A673 (cell line): ENCODE measurements around the gene RAD23A. TPM values are rescaled to one million over a fixed set of nuclear protein-coding genes. Genes with fewer than 3 reads are reported as not detected.

Experiments
- BruUV-seq: library from RNA; stranded (reverse); fragments of 400-500 nt; replicated peaks from 2 replicates; lab custom pipeline; 2021; lab: Mats Ljungman, UMichigan
- CTCF ChIA-PET: fragments of 300-600 bp; sonication (Branson Sonifier 250); formaldehyde crosslinking; loops from one replicate; lab custom pipeline; 2022; ENCODE audit warnings: antibody characterized with exemption; lab: Charles Lee
- POLR2A ChIA-PET: fragments of 300-600 bp; sonication (Branson Sonifier 250); formaldehyde crosslinking; loops from one replicate; lab custom pipeline; 2022; ENCODE audit warnings: antibody characterized with exemption; ENCODE audit not compliant: low non-redundant PET; lab: Charles Lee
- DNase-seq: peaks from one replicate; pipeline ENCODE4 v3.0.0-alpha.2; 2015; ENCODE audit warnings: low spot score
- H3K27ac ChIP-seq: fragments of 200-600 bp; sonication (generic); 2 replicates; pipeline ENCODE4 v1.5.1; 2016; ENCODE audit warnings: mixed run types, low read depth, mild to moderate bottlenecking, mixed read lengths, antibody characterized with exemption, low read length; ENCODE audit not compliant: poor library complexity, severe bottlenecking
- H3K27me3 ChIP-seq: fragments of 200-600 bp; sonication (generic); replicated peaks from 2 replicates; pipeline ENCODE4 v1.6.1; 2017; ENCODE audit warnings: mixed run types, low read depth, mild to moderate bottlenecking, mixed read lengths, antibody characterized with exemption, low read length; ENCODE audit not compliant: insufficient read depth, poor library complexity
- H3K36me3 ChIP-seq: fragments of 200-600 bp; sonication (generic); 2 replicates; pipeline ENCODE4 v1.6.1; 2016; ENCODE audit warnings: mixed run types, mild to moderate bottlenecking, mixed read lengths, antibody characterized with exemption, low read length; ENCODE audit not compliant: insufficient read depth, poor library complexity, severe bottlenecking
- H3K4me1 ChIP-seq: fragments of 200-600 bp; sonication (generic); 2 replicates; pipeline ENCODE4 v1.6.1; 2017; ENCODE audit warnings: mixed run types, mild to moderate bottlenecking, mixed read lengths, antibody characterized with exemption, low read length; ENCODE audit not compliant: insufficient read depth, poor library complexity, severe bottlenecking
- H3K4me3 ChIP-seq: fragments of 200-600 bp; sonication (generic); 2 replicates; pipeline ENCODE4 v1.5.1; 2016; ENCODE audit warnings: low read depth, mixed run types, mild to moderate bottlenecking, mixed read lengths, low read length; ENCODE audit not compliant: poor library complexity, severe bottlenecking
- H3K9me3 ChIP-seq: fragments of 200-600 bp; sonication (generic); 2 replicates; pipeline ENCODE4 v1.6.1; 2016; ENCODE audit warnings: mixed run types, low read depth, mild to moderate bottlenecking, mixed read lengths, antibody characterized with exemption, low read length; ENCODE audit not compliant: poor library complexity, severe bottlenecking
- CTCF ChIP-seq: fragments of 300-800, 200-600 bp; sonication (generic); conservative IDR thresholded peaks from 2 replicates; pipeline ENCODE4 v1.5.1; 2017; ENCODE audit warnings: low read depth, mild to moderate bottlenecking, antibody characterized with exemption, low read length, moderate library complexity, mixed read lengths
- EZH2 ChIP-seq: fragments of 200-600 bp; sonication (generic); IDR thresholded peaks from 2 replicates; pipeline ENCODE4 v1.6.1; 2017; ENCODE audit warnings: borderline replicate concordance, low read depth, mild to moderate bottlenecking, mixed read lengths, antibody characterized with exemption, low read length; ENCODE audit not compliant: poor library complexity, severe bottlenecking
- intact Hi-C: fragments of 100-400 bp; cut with micrococcal nuclease; formaldehyde crosslinking; loops from one replicate; pipeline ENCODE4 v1.10.0; 2022; ENCODE audit not compliant: unreplicated experiment
- total RNA-seq: library from RNA; stranded (reverse); gene quantifications from 2 replicates; pipeline ENCODE4 v1.2.3, GENCODE V29; 2021

The RAD23A gene
- total RNA-seq, 1 experiment from 2014 or later: 183 TPM

DNA sequence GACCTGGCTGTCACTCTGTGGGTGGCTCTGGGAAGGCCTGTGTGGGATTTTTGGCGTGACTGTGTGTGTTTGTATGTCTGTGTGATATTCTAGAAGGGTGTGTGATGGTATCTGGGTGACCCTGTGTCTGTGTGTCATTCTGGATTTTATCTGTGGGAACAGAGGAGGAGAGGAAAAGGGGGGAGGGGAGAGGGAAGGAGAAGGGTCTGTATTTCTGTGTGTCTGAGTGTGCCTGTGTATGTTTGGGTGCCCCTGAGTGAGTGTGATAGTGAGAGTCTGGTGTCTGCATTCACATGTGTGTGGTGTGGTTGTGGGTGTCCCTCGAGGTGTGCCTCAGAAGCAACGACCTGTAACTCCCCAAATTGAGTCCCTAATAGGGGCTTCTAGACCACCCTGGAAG is 41.5 kb downstream of the RAD23A start:
- no peak for TF ChIP-seq EZH2
- no peak for TF ChIP-seq CTCF
- Histone ChIP-seq H3K9me3 (no peaks in the 10 kb centered on the region), H3K27me3 (no peaks in the 10 kb centered on the region), H3K4me3 (no peak overlapping the region), H3K4me1 (peaks cover 6% of the 10 kb centered on the region), H3K36me3 (no peaks in the 10 kb centered on the region), H3K27ac (no peak overlapping the region)
- no TSS peak for BruUV-seq
- POLR2A ChIA-PET: no interaction called here
- CTCF ChIA-PET: no interaction called here
- intact Hi-C loops: no loop called here
- no peak for DNase-seq

DNA sequence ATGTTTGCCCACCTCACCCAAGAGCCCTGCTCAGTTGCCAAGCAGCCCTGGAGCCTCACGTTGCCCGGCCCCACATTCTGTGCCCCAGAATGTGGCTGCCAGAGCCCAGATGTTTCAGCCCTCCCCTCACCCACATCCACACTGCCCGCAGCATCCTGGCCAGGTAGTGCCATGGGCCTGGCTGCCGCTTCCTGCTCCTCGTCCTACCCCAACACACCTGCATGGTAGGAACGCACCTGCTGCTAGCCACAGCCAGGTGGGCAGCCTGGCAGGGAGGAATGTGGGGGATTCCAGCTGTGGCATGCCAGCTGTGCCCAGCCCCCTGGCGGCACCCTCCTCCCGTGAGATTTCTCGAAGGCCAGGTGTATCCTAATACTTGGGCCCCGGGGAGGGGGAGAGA is 42.1 kb downstream of the RAD23A start:
- Histone ChIP-seq H3K4me1 (peaks cover 6% of the 10 kb centered on the region), H3K4me3 (no peak overlapping the region), H3K27me3 (no peaks in the 10 kb centered on the region), H3K9me3 (no peaks in the 10 kb centered on the region), H3K36me3 (no peaks in the 10 kb centered on the region), H3K27ac (no peak overlapping the region)
- TF ChIP-seq CTCF: no peak
- TF ChIP-seq EZH2: no peak
- POLR2A ChIA-PET: no interaction called here
- BruUV-seq: no TSS peak
- no peak for DNase-seq
- intact Hi-C loops: no loop called here
- CTCF ChIA-PET: no interaction called here

DNA sequence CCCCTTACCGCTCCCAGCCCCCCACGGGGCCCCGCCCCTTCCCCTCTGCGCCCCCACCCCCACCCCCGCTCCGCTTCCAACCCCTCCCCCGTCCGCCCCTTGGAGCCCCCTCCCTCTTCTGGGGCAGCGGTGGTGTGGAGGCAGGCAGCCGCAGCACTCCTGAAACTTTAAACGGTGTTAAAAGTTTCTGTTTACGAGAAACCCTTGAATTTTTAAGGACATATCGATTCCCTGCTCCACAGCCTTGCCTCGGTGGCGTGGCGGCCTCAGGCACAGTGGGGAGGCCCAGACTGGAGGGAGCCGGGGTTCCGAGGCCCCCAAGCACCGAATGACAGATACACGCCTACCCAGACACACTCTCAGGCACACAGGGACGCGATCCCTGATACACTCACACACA is 44.8 kb downstream of the RAD23A start:
- ChIA-PET CTCF (no interaction called here), POLR2A (no interaction called here)
- no peak for DNase-seq
- Histone ChIP-seq H3K27me3 (no peaks in the 10 kb centered on the region), H3K9me3 (no peaks in the 10 kb centered on the region), H3K27ac (no peak overlapping the region), H3K4me3 (no peak overlapping the region), H3K4me1 (no peaks in the 10 kb centered on the region), H3K36me3 (no peaks in the 10 kb centered on the region)
- no peak for TF ChIP-seq CTCF
- no peak for TF ChIP-seq EZH2
- intact Hi-C loops: no loop called here
- BruUV-seq: no TSS peak
